CD4-positive, alpha-beta T cell (primary cell): ENCODE results near the gene ACACB. TPM values are rescaled to one million over a fixed set of nuclear protein-coding genes. Genes with fewer than 3 reads are reported as not detected.

Source experiments
- ATAC-seq: fragments of 200-7000 bp; cut with Tn5 transposase; one replicate; pipeline ENCODE4 v1.10.0; 2022; ENCODE audit warnings: mild to moderate bottlenecking; ENCODE audit not compliant: poor library complexity
- CTCF ChIA-PET: fragments of 350-600 bp; sonication (Branson Sonifier 250); formaldehyde crosslinking; loops from one replicate; lab custom pipeline; 2021; ENCODE audit warnings: antibody characterized with exemption, inconsistent platforms; lab: Charles Lee
- POLR2A ChIA-PET: fragments of 350-600 bp; sonication (Branson Sonifier 250); formaldehyde crosslinking; loops from one replicate; lab custom pipeline; 2021; ENCODE audit warnings: antibody characterized with exemption, inconsistent platforms; lab: Charles Lee
- DNase-seq, 14 experiments: peaks; one replicate each; pipeline ENCODE4 v3.0.0-alpha.2; 2013 to 2020; ENCODE audit warnings: mixed read lengths in 2 of 14
- H3K27ac ChIP-seq, 2 donors: one replicate each; pipeline versions ENCODE4 v1.5.1 to v1.7.0; 2013; ENCODE audit warnings: low read length in 2 of 2, low read depth in 1 of 2, mild to moderate bottlenecking in 1 of 2
- H3K27me3 ChIP-seq, 2 experiments: 1 replicate in 1 of 2; 2 replicates in 1 of 2; pipeline versions ENCODE4 v1.6.1 to v1.7.0; 2013; ENCODE audit warnings: low read length in 2 of 2, control low read depth in 1 of 2, mild to moderate bottlenecking in 1 of 2, moderate library complexity in 1 of 2; ENCODE audit not compliant: insufficient read depth in 2 of 2, control insufficient read depth in 1 of 2
- H3K36me3 ChIP-seq: one replicate; pipeline ENCODE4 v1.6.1; 2013; ENCODE audit warnings: low read length, control low read depth; ENCODE audit not compliant: insufficient read depth
- H3K4me1 ChIP-seq: one replicate; pipeline ENCODE4 v1.6.1; 2013; ENCODE audit warnings: low read length, control low read depth; ENCODE audit not compliant: insufficient read depth
- H3K4me3 ChIP-seq: one replicate; pipeline ENCODE4 v1.5.1; 2013; ENCODE audit warnings: mild to moderate bottlenecking, low read length, moderate library complexity
- H3K9me3 ChIP-seq, 2 experiments: 1 replicate in 1 of 2; 2 replicates in 1 of 2; pipeline versions ENCODE4 v1.6.1 to v1.7.0; 2013; ENCODE audit warnings: low read length in 2 of 2, mild to moderate bottlenecking in 2 of 2, control low read depth in 1 of 2, moderate library complexity in 1 of 2; ENCODE audit not compliant: control insufficient read depth in 1 of 2, insufficient read depth in 1 of 2
- H3K27ac Mint-ChIP-seq: one replicate; pipeline ENCODE4 v1.8.0; 2020; ENCODE audit warnings: mixed read lengths
- H3K27me3 Mint-ChIP-seq: one replicate; pipeline ENCODE4 v1.8.0; 2021; ENCODE audit warnings: mixed read lengths
- H3K36me3 Mint-ChIP-seq: one replicate; pipeline ENCODE4 v1.8.0; 2021; ENCODE audit warnings: low read depth, mixed read lengths
- H3K4me1 Mint-ChIP-seq: one replicate; pipeline ENCODE4 v1.8.0; 2021; ENCODE audit warnings: low read depth, mixed read lengths
- H3K4me3 Mint-ChIP-seq: one replicate; pipeline ENCODE4 v1.8.0; 2020; ENCODE audit warnings: mild to moderate bottlenecking, mixed read lengths
- H3K9me3 Mint-ChIP-seq: one replicate; pipeline ENCODE4 v1.8.0; 2020; ENCODE audit warnings: mixed read lengths
- CTCF ChIP-seq: fragments of 200-600 bp; IDR thresholded peaks from one replicate; pipeline ENCODE4 v1.8.0; 2022; ENCODE audit warnings: antibody characterized with exemption, mild to moderate bottlenecking
- intact Hi-C, 2 experiments: fragments of 100-400 bp; cut with DNase I in 1 of 2; cut with micrococcal nuclease in 1 of 2; formaldehyde crosslinking; loops; one replicate each; pipeline versions ENCODE4 v1.15.1 to v1.9.0; 2023 to 2025; cut with DNase I, micrococcal nuclease
- total RNA-seq, 174 experiments: library from RNA in 2 of 174; stranded (reverse) in 2 of 174; gene quantifications; one replicate each; pipeline ENCODE4 v1.2.3 and lab custom pipeline; 2021 to 2026

ACACB gene
- total RNA-seq, 2 experiments from 2014 or later: 30.3 to 32.2 TPM

GRCh38 chr12:109200825-109201495, 84.6 kb downstream of the ACACB start:
- Mint-ChIP-seq H3K4me1 (no peaks in the 10 kb centered on the region), H3K27ac (no peak overlapping the region), H3K27me3 (no peaks in the 10 kb centered on the region), H3K36me3 (peaks cover 75% of the 10 kb centered on the region), H3K9me3 (no peaks in the 10 kb centered on the region), H3K4me3 (no peak overlapping the region)
- H3K27ac ChIP-seq: no peak overlapping the region
- H3K27me3 ChIP-seq: no peaks in the 10 kb centered on the region
- no peak overlapping the region for H3K4me3 ChIP-seq
- H3K4me1 ChIP-seq: no peaks in the 10 kb centered on the region
- no peak for ATAC-seq
- no peak for TF ChIP-seq CTCF
- ChIA-PET POLR2A (no interaction called here), CTCF (no interaction called here)
- intact Hi-C loops: no loop called here
- H3K9me3 ChIP-seq: peaks cover 0 to 7% of the 10 kb centered on the region in 2 experiments
- no peak for DNase-seq
- H3K36me3 ChIP-seq: peaks cover 46% of the 10 kb centered on the region

GRCh38 chr12:109201496-109201885, 85.1 kb downstream of the ACACB start:
- Histone ChIP-seq H3K4me3 (no peak overlapping the region), H3K36me3 (peaks cover 42% of the 10 kb centered on the region), H3K4me1 (no peaks in the 10 kb centered on the region), H3K27ac (no peak overlapping the region), H3K27me3 (no peaks in the 10 kb centered on the region), H3K9me3 (peaks cover 0 to 4% of the 10 kb centered on the region in 2 experiments)
- Mint-ChIP-seq H3K4me3 (no peak overlapping the region), H3K36me3 (peaks cover 72% of the 10 kb centered on the region), H3K27me3 (no peaks in the 10 kb centered on the region), H3K9me3 (no peaks in the 10 kb centered on the region), H3K4me1 (no peaks in the 10 kb centered on the region), H3K27ac (no peak overlapping the region)
- ChIA-PET CTCF (no interaction called here), POLR2A (no interaction called here)
- TF ChIP-seq CTCF: no peak
- intact Hi-C loops: no loop called here
- no peak for DNase-seq
- no peak for ATAC-seq

GRCh38 chr12:109202770-109203169, 86.4 kb downstream of the ACACB start:
- Mint-ChIP-seq H3K9me3 (no peaks in the 10 kb centered on the region), H3K4me1 (no peaks in the 10 kb centered on the region)
- CTCF ChIA-PET: no interaction called here

More at GRCh38 chr12:109202770-109203169, 86.4 kb downstream of the ACACB start:
- H3K27ac ChIP-seq: no peak overlapping the region
- H3K27me3 ChIP-seq: no peaks in the 10 kb centered on the region
- H3K36me3 Mint-ChIP-seq: peaks cover 70% of the 10 kb centered on the region
- no peak overlapping the region for H3K4me3 Mint-ChIP-seq
- no peak for DNase-seq
- H3K36me3 ChIP-seq: peaks cover 39% of the 10 kb centered on the region
- H3K4me3 ChIP-seq: no peak overlapping the region
- H3K27ac Mint-ChIP-seq: no peak overlapping the region
- H3K27me3 Mint-ChIP-seq: no peaks in the 10 kb centered on the region
- POLR2A ChIA-PET: no interaction called here
- TF ChIP-seq CTCF: no peak
- no peak for ATAC-seq
- no peaks in the 10 kb centered on the region for H3K4me1 ChIP-seq
- H3K9me3 ChIP-seq: no peaks in the 10 kb centered on the region
- intact Hi-C loops: no loop called here
